ENCODE data around the gene CTDP1. TPM values are rescaled to one million over a fixed set of nuclear protein-coding genes. Genes with fewer than 3 reads are reported as not detected.

CTDP1 gene
- total RNA-seq, 1 donor from 2014 or later: 20.8 TPM

GRCh38 chr18:79779700-79780190, 100.1 kb downstream of the CTDP1 start:
- DNase-seq (ENCODE audit: low spot score): peak; percentile 71

- DNase-seq (ENCODE audit: low spot score): peak; percentile 67
These were observed 100.9 kb downstream of the CTDP1 start for GRCh38 chr18:79780547-79780946.

GRCh38 chr18:79781331-79781941, 101.8 kb downstream of the CTDP1 start:
- DNase-seq (ENCODE audit: low spot score): peak; percentile 78

- DNase-seq (ENCODE audit: low spot score): peak; percentile 85
These were observed 103.1 kb downstream of the CTDP1 start for GRCh38 chr18:79782566-79783308.

- peak; percentile 72 for DNase-seq (ENCODE audit: low spot score)
These were observed 104.7 kb downstream of the CTDP1 start for GRCh38 chr18:79784071-79784913.

- peak; percentile 85 for DNase-seq (ENCODE audit: low spot score)
These were observed 105.6 kb downstream of the CTDP1 start for GRCh38 chr18:79784965-79785770.

GRCh38 chr18:79785831-79786230, 106.2 kb downstream of the CTDP1 start:
- DNase-seq (ENCODE audit: low spot score): peak; percentile 75

- peak; percentile 74 for DNase-seq (ENCODE audit: low spot score)
These were observed 106.7 kb downstream of the CTDP1 start for GRCh38 chr18:79786304-79786703.

- peak; percentile 64 for DNase-seq (ENCODE audit: low spot score)
These were observed 107.4 kb downstream of the CTDP1 start for GRCh38 chr18:79786786-79787526.

GRCh38 chr18:79787527-79787864, 107.9 kb downstream of the CTDP1 start:
- DNase-seq (ENCODE audit: low spot score): no peak

- DNase-seq (ENCODE audit: low spot score): peak; percentile 90
These were observed 108.5 kb downstream of the CTDP1 start for GRCh38 chr18:79787865-79788733.

- DNase-seq (ENCODE audit: low spot score): peak; percentile 85
These were observed 109.1 kb downstream of the CTDP1 start for GRCh38 chr18:79788734-79789085.

GRCh38 chr18:79789091-79789891, 109.7 kb downstream of the CTDP1 start:
- DNase-seq (ENCODE audit: low spot score): peak; percentile 71

GRCh38 chr18:79789901-79790890, 110.6 kb downstream of the CTDP1 start:
- peak; percentile 75 for DNase-seq (ENCODE audit: low spot score)

- peak; percentile 53 for DNase-seq (ENCODE audit: low spot score)
These were observed 111.7 kb downstream of the CTDP1 start for GRCh38 chr18:79790996-79791972.

Measured in mesenteric fat pad (tissue), 1 donor.